Astrocyte (in vitro differentiated cells and primary cell): ENCODE measurements around the gene SPIRE1. TPM values are rescaled to one million over a fixed set of nuclear protein-coding genes. Genes with fewer than 3 reads are reported as not detected.

Experiments
- DNase-seq: peaks from one replicate; pipeline ENCODE4 v3.0.0-alpha.2; 2010; ENCODE audit warnings: low read depth
- FAIRE-seq: peaks from 2 replicates; lab custom pipeline; 2011; peaks lifted over from hg19 to GRCh38; lab: Jason Lieb, UNC
- H2AFZ ChIP-seq: 2 replicates; pipeline ENCODE4 v1.6.0; 2012; ENCODE audit warnings: low read depth, low read length, inconsistent platforms
- H3K27ac ChIP-seq: 2 replicates; pipeline ENCODE4 v1.5.1; 2011; ENCODE audit warnings: low read depth, low read length, inconsistent platforms
- H3K27me3 ChIP-seq: 2 replicates; pipeline ENCODE4 v1.6.0; 2011; ENCODE audit warnings: low read length, inconsistent platforms; ENCODE audit not compliant: insufficient read depth
- H3K36me3 ChIP-seq: 2 replicates; pipeline ENCODE4 v1.5.1; 2011; ENCODE audit warnings: low read length, inconsistent platforms; ENCODE audit not compliant: insufficient read depth
- H3K4me1 ChIP-seq: 2 replicates; pipeline ENCODE4 v1.5.1; 2011; ENCODE audit warnings: low read length, inconsistent platforms; ENCODE audit not compliant: insufficient read depth
- H3K4me2 ChIP-seq: 2 replicates; pipeline ENCODE4 v1.6.0; 2012; ENCODE audit warnings: low read length, inconsistent platforms
- H3K4me3 ChIP-seq: 2 replicates; pipeline ENCODE4 v1.5.1; 2011; ENCODE audit warnings: low read depth, mild to moderate bottlenecking, low read length, inconsistent platforms; ENCODE audit not compliant: insufficient read depth
- H3K79me2 ChIP-seq: 2 replicates; pipeline ENCODE4 v1.6.0; 2012; ENCODE audit warnings: mild to moderate bottlenecking, low read length, inconsistent platforms; ENCODE audit not compliant: insufficient read depth
- H3K9ac ChIP-seq: 2 replicates; pipeline ENCODE4 v1.6.0; 2012; ENCODE audit warnings: mild to moderate bottlenecking, low read length, inconsistent platforms
- H3K9me3 ChIP-seq: 2 replicates; pipeline ENCODE4 v1.5.1; 2012; ENCODE audit warnings: low read depth, mild to moderate bottlenecking, low read length, inconsistent platforms; ENCODE audit not compliant: insufficient read depth
- H4K20me1 ChIP-seq: 2 replicates; pipeline ENCODE4 v1.6.0; 2012; ENCODE audit warnings: low read length, inconsistent platforms; ENCODE audit not compliant: insufficient read depth
- H3K27ac Mint-ChIP-seq: one replicate; pipeline ENCODE4 v1.8.0; 2021; ENCODE audit warnings: mild to moderate bottlenecking, mixed read lengths; ENCODE audit not compliant: unreplicated experiment
- H3K27me3 Mint-ChIP-seq: one replicate; pipeline ENCODE4 v1.8.0; 2021; ENCODE audit warnings: low read depth, mixed read lengths; ENCODE audit not compliant: unreplicated experiment
- H3K36me3 Mint-ChIP-seq: one replicate; pipeline ENCODE4 v1.8.0; 2021; ENCODE audit warnings: low read depth, mixed read lengths; ENCODE audit not compliant: unreplicated experiment
- H3K4me1 Mint-ChIP-seq: one replicate; pipeline ENCODE4 v1.8.0; 2021; ENCODE audit warnings: low read depth, mixed read lengths; ENCODE audit not compliant: unreplicated experiment
- H3K4me3 Mint-ChIP-seq: one replicate; pipeline ENCODE4 v1.8.0; 2021; ENCODE audit warnings: mild to moderate bottlenecking, moderate library complexity, mixed read lengths; ENCODE audit not compliant: unreplicated experiment
- H3K9me3 Mint-ChIP-seq: one replicate; pipeline ENCODE4 v1.8.0; 2021; ENCODE audit warnings: mild to moderate bottlenecking, mixed read lengths; ENCODE audit not compliant: unreplicated experiment
- EZH2 ChIP-seq: IDR thresholded peaks from 2 replicates; pipeline ENCODE4 v1.6.1; 2012; ENCODE audit warnings: mild to moderate bottlenecking, low read length, inconsistent platforms; ENCODE audit not compliant: insufficient read depth
- total RNA-seq: library from RNA; stranded (reverse); gene quantifications from 2 replicates; pipeline ENCODE4 v1.2.1, GENCODE V29; 2021
- TF ChIP-seq, protein P1 (sequence below): IDR thresholded peaks from 2 replicates; pipeline ENCODE4 v1.5.1; 2011; ENCODE audit warnings: low read depth, mild to moderate bottlenecking, inconsistent platforms, low read length, moderate library complexity; ENCODE audit not compliant: insufficient read depth

Gene SPIRE1
- total RNA-seq, 1 donor from 2014 or later: 42.0 TPM

DNA sequence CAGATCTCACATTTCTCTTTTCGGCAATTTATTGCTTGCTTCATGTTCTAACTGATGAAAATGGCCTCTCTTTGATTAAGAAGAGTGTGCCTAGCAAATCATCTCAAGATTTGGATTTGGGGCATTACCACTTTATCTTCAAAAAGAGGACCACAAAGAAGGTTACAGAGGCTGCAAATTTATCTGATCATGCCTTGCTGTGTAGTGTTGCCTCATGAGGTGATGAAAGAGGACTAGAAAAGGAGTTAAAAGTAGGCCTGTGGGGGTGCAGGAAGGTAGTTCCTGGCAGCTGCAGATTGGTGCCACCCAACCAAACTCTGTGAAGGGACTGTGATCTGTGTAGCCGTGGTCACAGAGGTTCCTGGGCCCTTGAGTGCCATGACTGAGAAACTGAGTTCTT is 181.0 kb downstream of the SPIRE1 start:
- Mint-ChIP-seq H3K4me1 (peaks cover 13% of the 10 kb centered on the region), H3K4me3 (no peak overlapping the region), H3K9me3 (no peaks in the 10 kb centered on the region), H3K27me3 (no peaks in the 10 kb centered on the region), H3K36me3 (peaks cover 19% of the 10 kb centered on the region), H3K27ac (no peak overlapping the region)
- Histone ChIP-seq H3K4me1 (no peaks in the 10 kb centered on the region), H2AFZ (no peak overlapping the region), H3K4me3 (no peak overlapping the region), H3K9me3 (no peaks in the 10 kb centered on the region), H3K4me2 (no peak overlapping the region), H3K79me2 (no peaks in the 10 kb centered on the region), H3K36me3 (peaks cover 15% of the 10 kb centered on the region), H3K27ac (no peak overlapping the region), H4K20me1 (no peaks in the 10 kb centered on the region), H3K9ac (no peak overlapping the region), H3K27me3 (no peaks in the 10 kb centered on the region)
- FAIRE-seq (no peak), DNase-seq (no peak)
- TF ChIP-seq, protein P1, sequence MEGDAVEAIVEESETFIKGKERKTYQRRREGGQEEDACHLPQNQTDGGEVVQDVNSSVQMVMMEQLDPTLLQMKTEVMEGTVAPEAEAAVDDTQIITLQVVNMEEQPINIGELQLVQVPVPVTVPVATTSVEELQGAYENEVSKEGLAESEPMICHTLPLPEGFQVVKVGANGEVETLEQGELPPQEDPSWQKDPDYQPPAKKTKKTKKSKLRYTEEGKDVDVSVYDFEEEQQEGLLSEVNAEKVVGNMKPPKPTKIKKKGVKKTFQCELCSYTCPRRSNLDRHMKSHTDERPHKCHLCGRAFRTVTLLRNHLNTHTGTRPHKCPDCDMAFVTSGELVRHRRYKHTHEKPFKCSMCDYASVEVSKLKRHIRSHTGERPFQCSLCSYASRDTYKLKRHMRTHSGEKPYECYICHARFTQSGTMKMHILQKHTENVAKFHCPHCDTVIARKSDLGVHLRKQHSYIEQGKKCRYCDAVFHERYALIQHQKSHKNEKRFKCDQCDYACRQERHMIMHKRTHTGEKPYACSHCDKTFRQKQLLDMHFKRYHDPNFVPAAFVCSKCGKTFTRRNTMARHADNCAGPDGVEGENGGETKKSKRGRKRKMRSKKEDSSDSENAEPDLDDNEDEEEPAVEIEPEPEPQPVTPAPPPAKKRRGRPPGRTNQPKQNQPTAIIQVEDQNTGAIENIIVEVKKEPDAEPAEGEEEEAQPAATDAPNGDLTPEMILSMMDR: no peak
- TF ChIP-seq EZH2: no peak

DNA sequence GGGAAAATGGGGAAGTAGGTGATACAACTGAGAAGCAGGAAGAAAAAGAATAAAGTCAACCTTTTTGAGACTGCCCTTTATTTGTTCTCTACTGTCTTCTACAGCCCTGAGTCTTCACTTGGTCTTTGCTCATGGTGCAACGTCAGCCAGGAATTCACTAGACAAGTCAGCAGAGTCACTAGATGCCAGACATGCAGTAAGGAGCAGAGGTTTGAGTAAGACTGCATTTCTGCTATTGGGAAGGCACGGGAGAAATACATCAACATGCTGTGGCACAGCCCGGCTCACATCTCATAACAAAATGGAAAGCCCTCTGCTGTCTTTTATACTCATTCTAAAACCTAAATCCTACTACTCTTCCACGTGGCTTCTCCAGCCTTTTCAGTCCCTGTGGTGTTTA is 183.0 kb downstream of the SPIRE1 start:
- H3K27me3 ChIP-seq: no peaks in the 10 kb centered on the region
- H3K4me2 ChIP-seq: no peak overlapping the region
- TF ChIP-seq EZH2: no peak
- TF ChIP-seq, protein P1: no peak
- no peak overlapping the region for H2AFZ ChIP-seq
- H3K4me3 ChIP-seq: no peak overlapping the region
- no peak overlapping the region for H3K9ac ChIP-seq
- Mint-ChIP-seq H3K9me3 (no peaks in the 10 kb centered on the region), H3K36me3 (peaks cover 24% of the 10 kb centered on the region), H3K27me3 (no peaks in the 10 kb centered on the region), H3K27ac (peak overlapping the region; percentile 47), H3K4me3 (no peak overlapping the region), H3K4me1 (peaks cover 18% of the 10 kb centered on the region)
- H3K36me3 ChIP-seq: peaks cover 15% of the 10 kb centered on the region
- H3K79me2 ChIP-seq: no peaks in the 10 kb centered on the region
- H4K20me1 ChIP-seq: no peaks in the 10 kb centered on the region
- no peaks in the 10 kb centered on the region for H3K4me1 ChIP-seq
- H3K9me3 ChIP-seq: no peaks in the 10 kb centered on the region
- DNase-seq (no peak), FAIRE-seq (no peak)
- H3K27ac ChIP-seq: no peak overlapping the region

- H3K9ac ChIP-seq: no peak overlapping the region
- TF ChIP-seq EZH2: no peak
- TF ChIP-seq, protein P1: no peak
- Mint-ChIP-seq H3K27ac (no peak overlapping the region), H3K9me3 (no peaks in the 10 kb centered on the region), H3K36me3 (peaks cover 24% of the 10 kb centered on the region), H3K27me3 (no peaks in the 10 kb centered on the region), H3K4me3 (no peak overlapping the region), H3K4me1 (peaks cover 18% of the 10 kb centered on the region)
- no peaks in the 10 kb centered on the region for H3K4me1 ChIP-seq
- no peak overlapping the region for H2AFZ ChIP-seq
- H3K79me2 ChIP-seq: no peaks in the 10 kb centered on the region
- FAIRE-seq (no peak), DNase-seq (no peak)
- no peak overlapping the region for H3K4me2 ChIP-seq
- H3K36me3 ChIP-seq: peaks cover 9% of the 10 kb centered on the region
- no peaks in the 10 kb centered on the region for H4K20me1 ChIP-seq
- no peak overlapping the region for H3K27ac ChIP-seq
- no peak overlapping the region for H3K4me3 ChIP-seq
- H3K27me3 ChIP-seq: no peaks in the 10 kb centered on the region
- no peaks in the 10 kb centered on the region for H3K9me3 ChIP-seq
These were observed 183.8 kb downstream of the SPIRE1 start for GRCh38 chr18:12474146-12474545.
